Cerebellar cortex (tissue), 1 donor: ENCODE measurements around the gene ABAT.
A peak's percentile ranks its signal among the peaks of the same experiment; 100 is the strongest.

Experiments used
- DNase-seq: peaks from one replicate; pipeline ENCODE4 v3.0.0-alpha.2; 2015; ENCODE audit warnings: low spot score

ABAT gene

DNA sequence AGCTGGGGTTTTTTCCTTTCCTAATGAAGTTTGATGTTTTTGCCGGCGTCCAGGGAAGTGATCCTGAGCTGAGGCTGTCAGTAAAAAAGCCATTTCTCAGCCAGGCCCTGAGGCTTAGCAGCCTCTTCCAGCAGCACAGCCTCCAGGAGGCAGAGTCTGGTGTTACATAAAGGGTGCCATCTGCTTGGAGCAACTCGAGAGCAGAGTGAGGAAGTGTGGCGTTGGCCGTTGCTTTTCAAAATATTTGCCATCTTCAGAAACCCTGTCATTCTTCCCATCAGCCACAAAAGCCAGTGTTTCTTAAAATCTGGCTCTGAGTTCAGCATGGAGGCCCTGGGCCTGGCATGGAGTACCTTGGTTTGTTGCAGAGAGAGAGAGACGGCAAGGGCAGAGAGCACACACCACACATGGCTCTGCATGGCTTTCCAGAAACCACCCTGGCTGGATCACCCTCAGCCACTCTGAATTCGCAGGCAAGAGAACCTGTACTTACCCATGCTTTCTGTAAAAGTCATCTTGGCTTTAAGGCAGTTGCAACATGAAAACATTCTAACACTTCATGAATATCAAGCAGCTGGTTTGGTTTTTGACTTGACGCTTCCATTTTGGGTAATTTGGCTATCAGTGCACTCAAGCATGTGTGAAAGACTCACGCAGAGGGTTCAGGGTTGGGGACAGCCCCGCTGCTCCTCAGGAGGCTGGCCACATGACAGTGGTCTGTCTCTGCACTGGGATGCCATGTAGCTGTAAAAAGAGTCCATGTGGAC lies 144.3 kb downstream of the ABAT start:
- peak; percentile 25 for DNase-seq

DNA sequence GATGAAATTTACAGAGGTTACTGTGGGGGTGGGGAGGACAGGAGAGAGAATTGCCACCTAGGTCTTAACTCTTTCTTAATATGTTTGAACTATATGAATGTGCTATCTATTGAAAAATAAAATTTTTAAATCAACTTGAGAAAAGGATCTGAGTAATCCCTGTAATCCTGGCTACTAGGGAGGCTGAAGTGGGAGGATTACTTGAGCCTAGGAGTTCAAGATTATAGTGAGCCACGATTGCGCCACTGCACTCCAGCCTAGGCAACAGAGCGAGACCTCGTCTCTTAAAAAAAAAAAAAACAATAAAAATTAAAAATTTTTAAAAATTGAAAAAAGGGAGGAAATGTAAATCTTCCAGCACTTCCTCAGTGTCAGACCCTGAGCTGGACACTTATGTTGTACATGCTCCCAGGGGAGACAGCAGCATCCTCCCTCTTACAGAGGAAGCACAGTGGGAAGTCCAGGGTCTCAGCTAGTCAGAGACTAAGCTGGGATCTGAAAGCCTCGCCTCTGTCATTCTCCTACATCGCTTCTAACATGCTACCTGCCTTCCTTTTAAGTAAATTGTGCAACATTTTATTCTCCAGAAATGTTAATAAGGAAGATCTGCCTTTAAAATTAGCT lies 145.1 kb downstream of the ABAT start:
- no peak for DNase-seq

DNA sequence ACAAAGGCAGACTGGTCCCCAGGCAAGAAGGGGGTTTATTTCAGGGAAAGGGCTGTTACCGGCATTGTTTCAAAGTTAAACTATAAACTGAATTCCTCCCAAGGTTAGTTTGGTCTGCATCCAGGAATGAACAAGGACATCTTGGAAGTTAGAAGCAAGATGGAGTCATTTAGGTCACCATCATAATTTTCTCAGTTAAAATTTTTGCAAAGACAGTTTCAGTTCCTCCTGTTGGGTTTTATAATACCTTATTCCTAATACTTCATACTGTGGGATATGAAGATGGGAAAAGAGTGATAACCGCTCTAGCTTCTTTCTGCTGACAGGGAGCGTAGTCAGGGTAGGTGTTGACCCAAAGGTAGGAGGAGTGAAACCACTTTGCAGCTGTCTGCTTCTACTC lies 148.0 kb downstream of the ABAT start:
- DNase-seq = no peak

DNA sequence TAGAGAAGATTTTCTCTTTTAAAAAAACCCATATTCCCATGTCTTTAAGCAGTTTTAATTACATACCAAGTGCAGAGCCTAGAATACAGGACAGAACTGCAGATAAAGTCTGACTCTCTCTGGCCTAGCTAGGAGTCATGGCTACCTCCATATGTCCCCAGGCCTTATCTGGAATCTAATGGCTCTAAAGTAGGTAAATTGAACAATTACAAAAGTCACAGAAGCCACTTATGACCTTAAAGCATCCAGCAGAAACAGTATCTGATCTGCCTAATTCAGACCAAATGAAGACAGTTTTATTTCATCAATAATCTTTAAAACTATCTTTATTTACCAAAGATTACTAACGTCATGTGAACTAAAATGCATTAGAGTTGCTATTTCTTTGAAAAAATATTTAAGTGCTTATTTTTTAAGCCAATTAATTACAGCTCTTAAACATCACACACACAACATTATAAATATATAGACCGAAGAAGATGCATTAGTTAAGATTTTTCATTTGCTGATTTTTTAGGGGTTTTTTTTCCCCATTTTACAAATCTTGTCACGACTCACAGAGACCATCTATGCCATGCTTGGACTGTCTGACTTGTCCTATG lies 152.0 kb downstream of the ABAT start:
- no peak for DNase-seq

DNA sequence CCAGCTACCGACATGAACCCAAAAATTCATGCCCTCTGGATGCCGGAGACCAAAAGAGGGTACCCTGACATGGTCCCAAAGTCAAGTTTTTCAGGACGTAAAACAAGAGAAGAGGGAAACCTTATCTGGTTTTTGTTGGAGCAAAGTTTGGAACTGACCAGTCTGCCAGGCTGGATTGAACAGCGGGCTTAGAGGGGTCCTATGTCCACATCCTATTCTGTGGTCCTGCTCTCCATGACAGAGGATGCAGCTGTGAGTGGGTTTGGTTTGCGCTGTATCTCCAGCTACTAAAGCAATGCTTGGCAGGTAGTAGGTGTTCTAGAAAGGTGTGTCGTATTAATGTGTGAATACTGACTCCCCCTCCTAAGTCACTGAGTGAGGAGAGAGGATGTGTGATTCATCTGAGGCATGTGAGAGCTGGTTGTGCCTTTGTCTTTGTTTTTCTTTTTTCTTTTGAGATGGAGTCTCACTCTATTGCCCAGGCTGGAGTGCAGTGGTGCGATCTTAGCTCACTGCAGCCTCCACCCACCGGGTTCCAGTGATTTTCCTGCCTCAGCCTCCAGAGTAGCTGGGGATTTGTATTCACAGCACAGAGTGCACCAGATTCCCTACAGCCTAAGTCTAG lies 154.2 kb downstream of the ABAT start:
- no peak for DNase-seq

DNA sequence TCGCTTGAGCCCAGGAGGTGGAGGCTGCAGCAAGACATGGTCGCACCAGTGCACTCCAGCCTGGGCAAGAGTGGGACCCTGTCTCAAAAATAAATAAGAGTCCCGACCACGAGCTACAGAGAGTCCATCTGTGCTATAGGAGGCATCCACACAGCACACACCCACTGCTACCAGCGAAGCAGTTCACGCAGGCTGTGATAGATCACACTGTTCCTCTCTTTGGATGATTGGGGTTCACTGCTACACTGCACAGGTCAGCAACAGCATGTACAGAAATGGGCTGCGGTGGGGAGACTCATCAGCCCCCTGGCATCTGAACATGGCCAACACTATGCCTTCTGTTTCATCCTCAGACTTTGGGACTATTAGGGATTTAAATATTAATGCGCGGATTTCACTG lies 157.0 kb downstream of the ABAT start:
- DNase-seq = no peak

DNA sequence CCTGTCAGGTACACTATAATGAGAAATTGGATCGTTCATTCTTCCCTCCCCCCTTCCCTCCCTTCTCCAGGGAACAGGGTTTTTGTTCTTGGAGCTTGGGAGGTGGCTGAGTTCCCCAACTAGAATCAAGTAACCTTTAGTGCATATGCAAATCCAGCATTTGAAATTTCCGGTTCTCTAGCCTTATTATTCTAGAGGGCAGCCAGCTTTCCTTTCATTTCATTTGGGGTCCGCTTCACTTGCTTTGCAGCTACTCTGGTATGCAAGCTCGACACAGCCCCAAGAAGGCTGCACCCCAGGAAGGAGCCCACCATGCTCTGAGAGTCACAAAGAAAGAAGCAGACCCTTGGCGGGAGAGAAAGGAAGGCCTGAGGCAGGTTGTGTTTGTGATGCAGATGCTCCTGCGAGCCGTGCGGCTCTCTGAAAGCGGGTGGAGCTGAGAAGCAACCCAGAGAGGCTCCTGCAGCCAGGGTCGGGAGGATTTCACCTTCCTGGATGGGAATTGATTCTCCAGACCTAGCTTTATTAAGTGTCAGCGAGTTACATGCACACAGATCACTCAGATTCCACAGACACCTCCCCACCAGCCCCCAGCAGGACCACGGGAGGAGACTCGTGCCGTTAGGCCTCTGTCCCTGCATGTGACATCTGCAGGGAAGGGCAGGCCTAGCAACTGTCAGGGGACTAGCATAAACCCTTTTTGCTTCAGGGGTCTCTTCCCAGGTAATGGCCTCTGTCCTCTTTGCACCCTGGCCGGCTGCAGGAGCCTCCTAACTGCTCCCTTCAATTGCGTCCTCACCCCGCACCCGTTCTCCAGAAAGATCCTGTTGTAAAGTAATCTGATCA lies 157.7 kb downstream of the ABAT start:
- no peak for DNase-seq

DNA sequence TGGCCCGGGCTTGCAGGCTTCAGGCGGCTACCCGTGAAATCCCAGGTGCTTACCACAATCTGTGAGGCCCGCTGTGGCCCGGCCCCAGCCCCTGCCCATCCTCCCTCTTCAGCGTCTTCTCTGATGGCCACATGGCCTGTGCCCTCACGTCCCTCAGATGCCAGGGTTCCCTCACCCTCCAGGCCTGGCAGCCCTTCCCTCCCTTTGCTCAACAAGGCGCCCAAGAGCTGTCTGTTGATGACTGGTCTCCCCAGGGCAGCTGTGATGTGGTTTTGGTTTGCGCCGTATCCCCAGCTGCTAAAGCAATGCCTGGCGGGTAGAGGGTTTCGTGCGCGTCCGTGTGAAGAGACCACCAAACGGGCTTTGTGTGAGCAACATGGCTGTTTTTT lies 158.3 kb downstream of the ABAT start:
- DNase-seq = no peak
